ENCODE results near the gene OR1J2.
"Not testable (repeated sequence)": the region's sequence is repeated elsewhere in the genome, so short reads cannot be mapped to it uniquely, and the experiment has no call there.

The OR1J2 gene, protein sequence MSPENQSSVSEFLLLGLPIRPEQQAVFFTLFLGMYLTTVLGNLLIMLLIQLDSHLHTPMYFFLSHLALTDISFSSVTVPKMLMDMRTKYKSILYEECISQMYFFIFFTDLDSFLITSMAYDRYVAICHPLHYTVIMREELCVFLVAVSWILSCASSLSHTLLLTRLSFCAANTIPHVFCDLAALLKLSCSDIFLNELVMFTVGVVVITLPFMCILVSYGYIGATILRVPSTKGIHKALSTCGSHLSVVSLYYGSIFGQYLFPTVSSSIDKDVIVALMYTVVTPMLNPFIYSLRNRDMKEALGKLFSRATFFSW

DNA sequence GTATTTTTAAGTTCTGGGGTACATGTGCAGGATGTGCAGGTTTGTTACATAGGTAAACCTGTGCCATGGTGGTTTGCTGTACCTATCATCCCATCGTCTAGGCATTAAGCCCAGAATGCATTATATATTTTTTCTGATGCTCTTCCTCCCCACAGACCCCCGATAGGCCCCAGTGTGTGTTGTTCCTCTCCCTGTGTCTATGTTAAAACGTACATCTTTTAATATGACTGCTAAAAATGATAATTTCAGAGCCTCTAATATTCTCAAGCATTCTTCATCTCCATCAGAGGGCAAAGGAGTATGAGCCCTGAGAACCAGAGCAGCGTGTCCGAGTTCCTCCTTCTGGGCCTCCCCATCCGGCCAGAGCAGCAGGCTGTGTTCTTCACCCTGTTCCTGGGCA is at the start of gene OR1J2:
TSS of gene OR1J2 (plus strand) at position 301 of the 400 bp plus-strand sequence. CDS start at position 301, 0 bp downstream.
- DNase-seq (ENCODE audit: insufficient read length, low spot score) = no peak
- no peak for FAIRE-seq

DNA sequence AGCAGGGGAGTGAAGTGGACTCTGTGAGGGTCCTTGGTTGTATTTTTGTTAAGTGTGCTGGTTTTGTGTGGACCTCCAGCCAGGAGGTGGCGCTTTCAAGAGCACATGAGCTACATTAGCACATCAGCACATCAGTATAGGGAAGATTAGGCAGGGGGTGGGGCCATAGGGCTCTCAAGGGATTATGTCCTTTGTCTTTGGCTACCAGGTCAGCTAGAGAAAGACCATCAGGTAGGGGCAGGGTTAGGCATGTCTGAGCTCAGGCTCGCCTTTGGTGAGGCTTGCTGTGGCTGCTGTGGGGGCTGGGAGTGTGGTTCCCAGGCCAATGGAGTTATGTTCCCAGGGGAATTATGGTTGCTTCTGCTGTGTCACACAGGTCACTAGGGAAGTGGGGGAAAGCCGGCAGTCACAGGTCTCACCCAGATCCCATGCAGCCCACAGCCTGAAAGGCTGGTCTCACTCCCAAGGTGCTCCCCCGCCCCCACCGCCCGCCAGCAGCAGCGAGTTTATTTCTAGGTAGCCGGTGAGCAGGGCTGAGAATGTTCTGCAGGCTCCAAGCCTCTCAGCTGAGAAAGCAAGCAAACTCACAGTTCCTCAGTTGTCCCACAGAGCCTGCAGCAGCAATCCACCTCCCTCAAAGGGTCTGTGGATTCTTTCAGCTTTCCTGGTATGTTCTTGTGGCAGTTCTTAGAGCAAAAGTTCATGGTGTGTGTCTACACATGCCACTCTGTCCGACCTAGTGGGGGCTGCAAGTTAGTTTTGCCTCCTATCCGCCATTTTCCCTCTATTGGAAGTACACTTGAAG is 46.6 kb upstream of the OR1J2 start:
- no peak for DNase-seq (ENCODE audit: insufficient read length, low spot score)
- FAIRE-seq = no peak

DNA sequence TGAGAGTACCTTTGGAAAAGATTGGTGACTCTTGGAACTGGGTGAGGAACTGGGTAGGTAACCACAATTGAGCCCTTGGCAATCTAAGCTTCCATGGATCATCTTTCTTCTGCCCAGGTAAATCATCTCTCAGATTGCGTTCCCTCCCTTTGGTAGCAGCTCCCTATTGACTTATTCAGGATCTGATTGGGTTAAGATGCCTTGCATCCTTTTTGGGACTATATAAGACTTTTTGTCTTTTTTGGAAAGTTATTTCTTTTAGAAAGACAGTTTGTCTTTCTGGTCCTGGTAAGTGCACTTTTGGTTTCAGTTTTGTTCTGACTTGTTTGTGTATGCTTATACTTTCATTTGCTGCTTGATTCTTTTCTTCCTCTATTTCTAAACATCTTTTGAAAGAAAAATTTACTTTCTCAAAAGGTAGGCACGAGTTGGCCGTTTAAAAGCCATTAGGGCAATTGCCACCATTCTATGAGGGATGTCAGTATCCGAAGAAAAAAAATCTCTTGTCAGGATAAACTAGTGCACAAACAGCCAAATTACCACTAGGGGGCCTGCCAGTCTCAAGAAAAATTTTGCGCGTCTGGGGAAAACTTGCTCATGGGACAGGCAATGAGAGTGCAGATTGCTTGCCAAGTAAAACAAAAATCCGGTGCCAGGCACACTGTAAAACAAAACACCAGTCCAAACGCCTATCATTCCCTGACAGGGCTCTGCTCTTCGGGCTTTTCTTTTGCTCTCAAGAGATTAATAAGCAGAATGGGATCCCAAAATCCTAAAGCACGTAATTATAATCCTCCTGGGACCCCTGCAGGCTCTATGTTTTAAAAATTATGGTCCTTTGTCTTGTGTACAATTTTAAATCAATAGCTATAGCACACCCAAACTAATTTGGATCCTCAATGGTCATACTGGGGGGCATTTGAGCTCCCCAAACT is 45.7 kb upstream of the OR1J2 start:
- DNase-seq (ENCODE audit: insufficient read length, low spot score) (peak; percentile 52), FAIRE-seq (no peak)

DNA sequence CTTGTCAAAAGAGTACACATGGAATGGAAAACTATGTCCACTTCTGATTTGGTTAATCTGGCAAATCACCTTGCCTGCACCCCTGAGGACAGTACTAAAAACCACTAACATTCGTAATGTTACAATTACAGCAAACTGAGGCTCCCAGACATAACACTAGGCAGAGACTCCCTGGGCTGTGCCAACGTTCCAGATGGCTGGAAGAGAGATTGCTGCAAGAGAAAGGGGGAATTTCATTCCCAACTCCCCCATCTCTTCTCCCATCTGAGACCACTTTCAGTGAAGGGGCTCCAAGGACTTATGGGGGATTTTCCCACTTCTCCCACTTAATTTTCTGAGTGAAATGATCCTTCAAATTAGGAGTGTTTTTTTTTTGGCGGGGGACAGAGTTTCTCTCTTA is 44.1 kb upstream of the OR1J2 start:
- no peak for FAIRE-seq

DNA sequence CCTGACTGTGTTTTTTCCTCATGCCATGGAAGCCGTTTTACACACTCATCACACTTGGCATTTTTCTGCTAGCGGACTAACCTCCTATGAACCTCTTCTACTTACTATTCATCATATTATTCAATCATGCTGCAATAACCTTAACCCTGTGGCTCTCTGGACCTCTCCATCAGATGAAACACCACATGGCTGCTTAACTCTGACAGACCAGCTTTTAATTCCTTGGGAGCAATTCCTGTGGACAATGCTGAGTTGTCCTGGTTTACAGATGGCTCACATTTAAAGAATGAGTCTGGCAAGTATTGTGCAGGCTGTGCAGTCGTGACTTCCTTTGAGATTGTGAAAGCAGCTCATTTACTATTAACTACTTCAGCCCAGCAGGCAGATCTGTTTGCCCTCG is 41.9 kb upstream of the OR1J2 start:
- no peak for FAIRE-seq
- no peak for DNase-seq (ENCODE audit: insufficient read length, low spot score)

More for the DNA sequence above, 44.1 kb upstream of the OR1J2 start:
- no peak for DNase-seq (ENCODE audit: insufficient read length, low spot score)

DNA sequence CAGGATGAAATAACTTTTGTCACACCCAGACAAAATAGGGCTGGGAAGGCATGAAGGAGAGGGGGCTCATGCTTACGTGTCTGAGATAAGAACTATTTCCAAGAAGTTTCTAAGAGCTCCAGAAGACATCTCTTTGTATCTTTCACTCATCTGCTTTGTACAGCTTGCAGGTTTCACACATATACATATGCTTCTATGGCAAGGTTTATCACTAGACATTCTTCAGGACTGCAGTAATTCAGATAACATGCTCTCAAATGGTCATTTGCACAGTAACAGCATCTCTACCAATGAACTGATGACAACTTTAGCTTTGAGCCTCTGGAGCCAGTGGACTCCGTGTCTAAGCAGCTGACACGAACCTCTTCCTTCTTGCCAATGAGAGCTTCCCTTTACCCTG is 36.0 kb upstream of the OR1J2 start:
- FAIRE-seq (no peak), DNase-seq (ENCODE audit: insufficient read length, low spot score) (no peak)

DNA sequence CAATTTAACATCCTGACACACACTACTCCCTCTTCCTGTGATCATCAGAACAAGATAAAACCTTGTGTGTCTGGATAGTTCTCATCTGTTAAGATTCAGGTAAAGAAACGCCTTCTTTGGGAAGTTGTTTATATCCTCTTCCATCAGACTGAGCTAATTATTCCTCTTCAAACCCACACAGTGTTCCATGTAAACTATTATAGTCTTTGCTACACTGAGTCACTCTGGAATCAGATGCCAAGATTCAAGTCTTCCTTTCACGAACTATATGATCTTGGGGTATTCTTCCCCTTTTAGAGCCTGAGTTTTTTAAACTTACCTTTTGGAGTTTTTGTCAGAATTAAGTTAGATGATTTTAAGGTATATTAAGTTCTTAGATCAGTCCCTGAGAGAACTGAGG is 34.9 kb upstream of the OR1J2 start:
- FAIRE-seq = no peak
- no peak for DNase-seq (ENCODE audit: insufficient read length, low spot score)

DNA sequence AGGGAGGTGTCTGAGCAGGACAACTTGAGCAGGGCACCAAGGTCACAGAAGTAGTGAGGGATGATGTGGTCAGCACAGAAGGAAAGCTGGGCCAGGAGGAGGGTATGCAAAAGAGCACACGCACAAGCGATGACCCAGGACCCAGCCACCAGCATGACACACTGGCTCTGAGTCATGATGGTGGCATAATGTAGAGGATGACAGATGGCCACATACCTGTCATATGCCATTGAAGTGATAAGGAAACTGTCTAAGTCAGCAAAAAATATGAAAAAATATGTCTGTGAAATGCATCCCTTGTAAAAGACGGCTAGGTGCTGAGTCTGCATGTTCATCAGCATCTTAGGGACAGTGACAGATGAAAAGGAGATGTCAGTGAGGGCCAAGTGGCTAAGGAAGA is 33.3 kb upstream of the OR1J2 start:
- no peak for FAIRE-seq
- no peak for DNase-seq (ENCODE audit: insufficient read length, low spot score)

DNA sequence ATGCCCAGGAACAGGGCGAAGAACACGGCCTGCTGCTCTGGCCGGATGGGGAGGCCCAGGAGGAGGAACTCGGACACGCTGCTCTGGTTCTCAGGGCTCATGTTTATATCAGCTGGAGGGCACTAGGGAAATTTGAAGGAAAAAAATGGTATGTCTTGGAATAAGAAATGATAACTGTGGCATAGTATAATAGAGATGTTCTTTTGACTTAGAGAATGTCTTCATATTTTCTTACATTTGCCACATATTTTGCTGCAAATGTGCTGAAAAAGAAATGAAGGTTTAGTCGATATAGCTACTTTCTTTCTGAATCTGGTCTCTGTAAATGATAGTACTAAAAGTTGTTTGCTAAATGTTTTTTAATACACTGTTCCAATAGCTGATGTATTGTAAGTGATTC is 32.8 kb upstream of the OR1J2 start, which contains the start of gene OR1J1:
TSS of gene OR1J1 (minus strand) at position 101 of the 400 bp plus-strand sequence. CDS start at position 101, 0 bp downstream.
- no peak for DNase-seq (ENCODE audit: insufficient read length, low spot score)
- no peak for FAIRE-seq

DNA sequence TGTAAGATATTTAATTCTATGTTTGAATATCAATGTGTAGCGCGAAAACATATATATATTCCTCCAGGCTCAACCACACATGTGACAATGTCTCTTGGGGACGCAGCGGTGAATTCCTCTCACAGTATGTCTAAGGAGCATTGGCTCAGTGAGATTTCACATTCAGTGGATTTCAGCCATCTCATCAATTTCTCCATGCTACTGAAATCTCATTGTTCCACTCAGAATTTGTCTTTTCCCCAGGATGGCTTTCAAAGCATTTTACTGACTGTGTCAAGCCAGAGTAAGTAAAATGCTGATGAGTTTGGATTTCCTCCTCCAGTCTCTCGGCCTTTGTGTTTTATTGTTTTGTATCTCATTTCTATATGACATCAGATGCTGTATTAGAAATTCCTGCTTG is 31.5 kb upstream of the OR1J2 start:
- DNase-seq (ENCODE audit: insufficient read length, low spot score) (no peak), FAIRE-seq (no peak)

DNA sequence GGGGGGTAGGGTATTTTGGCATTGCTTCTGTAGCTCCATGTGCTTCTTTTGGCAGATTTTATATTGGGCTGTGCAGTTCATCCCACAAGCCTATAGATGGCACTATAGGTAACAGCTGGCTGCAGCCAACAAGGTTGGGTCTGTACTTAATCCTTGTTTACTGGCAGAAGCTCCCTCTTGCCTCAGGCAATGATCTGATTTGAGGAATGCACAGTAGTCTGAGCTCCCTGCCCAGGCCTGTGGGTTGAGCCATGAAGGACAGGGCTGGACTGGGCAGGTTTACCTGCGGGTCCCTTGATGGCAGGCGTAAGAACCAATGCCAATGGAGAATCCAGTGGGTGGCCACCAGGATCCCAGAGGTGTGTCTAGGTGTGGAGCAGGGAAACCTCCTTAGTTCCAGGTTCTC is 11.7 kb upstream of the OR1J2 start:
- no peak for FAIRE-seq
- DNase-seq (ENCODE audit: insufficient read length, low spot score) = peak; percentile 48

DNA sequence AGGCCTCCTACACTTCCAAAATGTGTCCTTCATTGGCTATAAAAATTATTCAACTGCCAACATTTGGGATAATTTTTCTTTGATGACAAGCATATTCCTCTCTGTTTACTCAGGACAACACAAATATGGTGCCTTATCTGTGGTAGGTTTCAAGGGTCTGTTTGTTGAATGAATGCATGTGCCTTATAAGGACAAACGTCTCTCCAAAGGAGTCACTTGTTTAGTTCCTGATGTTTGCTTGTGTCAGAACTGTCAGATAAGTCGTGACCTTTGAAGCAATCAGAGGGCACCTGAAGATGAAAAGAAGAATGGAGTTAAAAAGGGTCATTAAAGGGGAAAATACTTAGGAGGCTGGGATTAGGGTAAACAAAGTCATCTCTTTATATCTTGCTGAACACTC is 3.6 kb upstream of the OR1J2 start:
- no peak for FAIRE-seq
- DNase-seq (ENCODE audit: insufficient read length, low spot score) = no peak

DNA sequence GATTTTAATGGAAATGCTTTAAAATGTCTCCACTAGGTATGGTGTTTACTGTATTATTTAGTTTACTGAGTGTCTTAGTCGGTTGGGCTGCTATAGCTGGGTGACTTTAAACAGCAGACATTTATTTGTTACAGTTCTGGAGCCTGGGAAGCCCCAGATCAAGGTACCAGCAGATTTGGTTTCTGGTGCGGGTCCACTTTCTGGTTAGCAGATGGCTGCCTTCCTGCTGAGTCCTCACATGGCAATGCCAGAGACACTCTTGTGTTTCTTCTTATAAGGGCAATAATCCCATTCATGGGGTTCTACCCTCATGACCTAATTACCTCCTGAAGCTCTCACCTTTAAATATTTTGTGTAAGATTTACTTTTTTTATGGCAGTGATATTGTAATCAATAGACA is 7.6 kb downstream of the OR1J2 start:
- FAIRE-seq (no peak), DNase-seq (ENCODE audit: insufficient read length, low spot score) (no peak)

DNA sequence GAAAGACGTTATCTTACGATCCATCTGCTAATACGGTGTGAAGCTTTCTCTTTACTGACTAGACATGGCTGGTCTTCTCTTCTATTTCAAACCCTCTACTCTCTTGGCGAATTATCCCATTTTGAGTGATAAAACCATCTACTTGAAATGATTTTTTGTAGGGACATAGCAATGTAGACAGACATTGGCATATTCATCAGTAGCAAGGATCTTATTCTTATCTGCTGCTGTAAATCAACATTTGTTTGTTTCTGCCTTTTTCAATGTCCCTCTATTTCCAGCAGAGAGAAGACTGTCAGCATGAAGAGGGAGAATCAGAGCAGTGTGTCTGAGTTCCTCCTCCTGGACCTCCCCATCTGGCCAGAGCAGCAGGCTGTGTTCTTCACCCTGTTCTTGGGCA is 8.2 kb downstream of the OR1J2 start, which contains the start of gene OR1J4:
TSS of gene OR1J4 (plus strand) at position 301 of the 400 bp plus-strand sequence. CDS start at position 301, 0 bp downstream.
- FAIRE-seq (no peak), DNase-seq (ENCODE audit: insufficient read length, low spot score) (no peak)

DNA sequence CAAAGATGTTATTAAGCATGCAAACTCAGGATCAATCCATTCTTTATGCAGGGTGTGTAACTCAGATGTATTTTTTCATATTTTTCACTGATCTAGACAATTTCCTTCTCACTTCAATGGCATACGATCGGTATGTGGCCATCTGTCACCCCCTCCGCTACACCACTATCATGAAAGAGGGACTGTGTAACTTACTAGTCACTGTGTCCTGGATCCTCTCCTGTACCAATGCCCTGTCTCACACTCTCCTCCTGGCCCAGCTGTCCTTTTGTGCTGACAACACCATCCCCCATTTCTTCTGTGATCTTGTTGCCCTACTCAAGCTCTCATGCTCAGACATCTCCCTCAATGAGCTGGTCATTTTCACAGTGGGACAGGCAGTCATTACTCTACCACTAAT is 8.8 kb downstream of the OR1J2 start:
- DNase-seq (ENCODE audit: insufficient read length, low spot score) = no peak
- no peak for FAIRE-seq

DNA sequence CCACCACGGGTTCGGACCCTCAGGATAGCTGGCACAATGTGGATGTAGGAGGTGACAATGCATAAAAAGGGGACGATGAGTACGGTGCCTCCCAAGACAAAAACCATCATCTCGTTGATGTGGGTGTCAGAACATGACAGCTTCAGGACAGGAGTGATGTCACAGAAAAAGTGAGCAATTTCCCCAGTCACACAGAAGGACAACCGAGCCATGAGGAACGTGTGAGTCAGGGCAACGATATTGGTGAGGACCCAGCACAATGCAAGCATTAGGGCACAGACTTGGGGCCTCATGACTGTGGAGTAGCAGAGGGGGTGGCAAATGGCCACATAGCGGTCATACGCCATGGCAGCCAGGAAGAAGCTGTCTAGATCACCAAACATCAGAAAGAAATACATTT is 16.0 kb downstream of the OR1J2 start:
- no peak for FAIRE-seq

DNA sequence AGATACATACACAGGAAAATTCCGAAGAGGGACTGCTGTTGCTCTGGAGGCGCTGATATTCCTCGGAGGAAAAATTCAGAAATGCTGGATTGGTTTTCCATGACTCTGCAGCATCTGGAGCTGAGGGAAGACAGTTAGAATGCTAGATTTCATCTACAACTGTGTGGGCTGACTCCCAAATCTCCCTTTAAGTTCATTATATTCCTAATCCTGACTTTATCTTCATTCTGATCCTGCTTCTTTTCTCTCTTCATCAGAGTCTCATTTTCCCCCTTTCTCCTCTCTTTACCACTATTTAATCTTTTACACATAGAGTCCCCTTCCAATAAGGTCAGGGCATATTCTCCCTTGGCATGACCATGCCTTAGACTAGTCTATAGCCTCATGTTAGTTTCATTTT is 16.6 kb downstream of the OR1J2 start, which contains the start of gene OR1N1:
TSS of gene OR1N1 (minus strand) at position 101 of the 400 bp plus-strand sequence. CDS start at position 101, 0 bp downstream.
- FAIRE-seq = no peak
- DNase-seq (ENCODE audit: insufficient read length, low spot score) = no peak

More for the DNA sequence above, 16.0 kb downstream of the OR1J2 start:
- no peak for DNase-seq (ENCODE audit: insufficient read length, low spot score)

DNA sequence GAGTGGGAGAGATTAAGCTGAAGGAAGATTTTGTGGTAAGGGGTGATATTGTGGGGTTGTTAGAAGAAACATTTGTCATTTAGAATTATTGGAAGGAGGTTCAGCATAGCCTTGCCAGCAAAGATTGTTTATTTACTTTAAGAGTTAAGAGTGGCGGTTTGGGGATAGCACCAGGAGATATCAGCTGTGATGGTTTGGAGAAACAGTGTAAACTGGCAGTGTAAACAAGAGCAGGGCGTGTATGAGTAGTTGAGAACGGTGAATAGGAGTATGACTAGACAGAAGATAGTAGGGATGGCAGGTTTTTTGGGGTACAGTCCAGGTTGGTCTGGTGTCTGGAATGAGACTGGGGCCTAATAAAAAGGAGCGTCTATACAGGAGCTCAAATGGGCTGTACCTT is 20.6 kb downstream of the OR1J2 start:
- DNase-seq (ENCODE audit: insufficient read length, low spot score); FAIRE-seq: not testable (repeated sequence)

DNA sequence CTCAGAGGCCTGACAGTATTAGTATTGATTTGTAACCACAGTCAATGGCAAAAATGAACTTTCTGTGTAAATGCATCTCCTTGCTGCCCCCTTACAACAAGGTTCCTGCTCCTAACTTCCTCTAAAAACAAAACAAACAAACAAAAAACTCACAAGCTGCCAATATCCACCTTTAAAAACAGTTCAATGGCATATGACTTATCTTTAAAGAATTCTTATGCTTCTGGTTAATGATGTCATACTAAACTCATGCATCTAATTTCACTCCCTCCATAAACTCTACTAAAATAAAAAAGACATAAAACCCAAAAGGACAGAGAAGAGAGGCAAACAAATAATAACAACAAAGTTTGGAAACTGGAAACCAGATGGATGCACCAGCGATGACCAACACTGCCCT is 25.5 kb downstream of the OR1J2 start:
- FAIRE-seq (no peak), DNase-seq (ENCODE audit: insufficient read length, low spot score) (no peak)

DNA sequence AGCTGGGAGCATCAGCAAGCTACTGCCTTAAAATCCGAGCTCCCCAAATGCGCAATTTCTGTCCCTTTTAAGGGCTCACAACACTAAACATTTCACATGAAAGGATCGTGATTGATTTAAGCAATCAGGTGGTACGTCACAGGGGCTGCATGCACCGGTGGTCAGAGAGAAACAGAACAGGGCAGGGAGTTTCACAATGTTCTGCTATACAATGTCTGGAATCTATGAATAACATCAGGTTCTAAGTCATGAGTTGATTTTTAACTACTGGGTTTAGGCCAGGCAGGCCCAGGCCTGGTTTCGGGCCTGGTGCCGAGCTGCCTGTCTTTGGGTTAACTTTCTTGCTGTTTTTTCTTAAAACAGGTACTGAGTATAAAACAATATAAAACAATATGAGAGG is 26.5 kb downstream of the OR1J2 start:
- FAIRE-seq; DNase-seq (ENCODE audit: insufficient read length, low spot score): not testable (repeated sequence)

DNA sequence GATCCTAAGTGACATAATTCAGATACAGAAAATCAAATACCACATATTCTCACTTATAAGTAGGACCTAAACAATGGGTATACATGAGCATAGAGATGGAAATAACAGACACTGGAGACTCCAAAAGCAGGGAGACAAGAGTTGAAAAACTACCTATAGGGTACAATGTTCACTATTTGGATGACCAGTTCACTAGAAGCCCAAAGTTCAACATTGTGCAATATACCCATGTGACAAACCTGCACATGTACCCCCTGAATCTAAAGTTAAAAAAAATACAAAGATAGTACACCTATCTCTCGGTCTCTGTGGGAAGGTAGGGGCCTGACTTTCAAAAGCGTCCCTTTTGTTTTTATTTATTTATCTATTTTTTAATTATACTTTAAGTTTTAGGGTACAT is 28.2 kb downstream of the OR1J2 start:
- DNase-seq (ENCODE audit: insufficient read length, low spot score) (no peak), FAIRE-seq (no peak)

Data from HTR-8/SVneo (cell line).